HG02840 (cell line): ENCODE results near the gene CDH20.

Source experiments
- ATAC-seq: cut with Tn5 transposase; IDR thresholded peaks from one replicate; pipeline ENCODE4 v1.9.1; 2021; ENCODE audit warnings: mild to moderate bottlenecking, moderate library complexity, moderate number of reproducible peaks; ENCODE audit not compliant: unreplicated experiment, low FRiP score

CDH20 gene

DNA sequence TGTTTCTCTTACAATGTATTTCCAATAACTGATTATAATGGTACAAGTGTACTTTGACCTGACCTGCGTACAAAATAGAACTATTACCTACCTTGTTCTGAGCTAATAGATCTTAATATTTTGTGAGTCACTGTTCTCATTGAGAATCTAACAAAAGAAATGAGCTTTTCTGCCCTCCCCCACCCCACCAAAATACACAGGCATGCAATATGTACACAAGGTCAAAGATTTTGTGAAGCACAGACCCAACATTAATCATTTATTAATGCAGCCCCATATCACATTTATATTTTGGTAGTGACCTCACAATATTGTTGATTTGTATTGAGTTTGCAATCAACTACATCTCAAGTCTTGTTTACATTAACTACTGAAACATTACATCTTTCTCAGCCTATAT lies 86.5 kb downstream of the CDH20 start:
- no peak for ATAC-seq

DNA sequence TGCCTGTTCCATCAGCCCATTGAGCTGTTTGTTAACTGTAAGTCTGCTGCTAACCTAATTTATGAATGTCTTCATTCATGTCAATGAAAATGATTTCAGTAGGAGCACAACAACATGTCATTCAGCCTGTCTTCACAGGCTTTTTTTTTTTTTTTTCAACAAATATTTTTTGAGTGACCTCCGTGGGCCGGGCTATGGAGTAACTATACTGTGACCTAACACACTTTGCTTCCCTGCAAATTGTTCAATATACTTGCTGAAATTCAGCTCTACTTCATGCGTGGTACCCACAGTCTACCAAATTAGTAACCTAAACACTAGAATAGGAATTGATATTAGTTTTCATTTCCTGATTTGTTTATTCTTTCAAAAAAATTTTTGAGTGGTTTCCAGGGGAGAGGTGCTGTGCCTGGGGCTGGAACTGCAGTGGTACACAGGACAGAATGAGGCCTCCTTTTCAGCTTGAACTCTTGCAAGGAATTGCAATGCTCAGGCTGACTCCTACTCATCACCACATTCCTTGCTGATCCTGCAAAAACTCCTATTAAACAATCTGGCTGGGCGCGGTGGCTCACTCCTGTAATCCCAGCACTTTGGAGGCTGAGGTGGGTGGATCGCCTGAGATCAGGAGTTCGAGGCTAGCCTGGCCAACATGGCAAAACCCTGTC lies 87.1 kb downstream of the CDH20 start:
- ATAC-seq, result no peak

DNA sequence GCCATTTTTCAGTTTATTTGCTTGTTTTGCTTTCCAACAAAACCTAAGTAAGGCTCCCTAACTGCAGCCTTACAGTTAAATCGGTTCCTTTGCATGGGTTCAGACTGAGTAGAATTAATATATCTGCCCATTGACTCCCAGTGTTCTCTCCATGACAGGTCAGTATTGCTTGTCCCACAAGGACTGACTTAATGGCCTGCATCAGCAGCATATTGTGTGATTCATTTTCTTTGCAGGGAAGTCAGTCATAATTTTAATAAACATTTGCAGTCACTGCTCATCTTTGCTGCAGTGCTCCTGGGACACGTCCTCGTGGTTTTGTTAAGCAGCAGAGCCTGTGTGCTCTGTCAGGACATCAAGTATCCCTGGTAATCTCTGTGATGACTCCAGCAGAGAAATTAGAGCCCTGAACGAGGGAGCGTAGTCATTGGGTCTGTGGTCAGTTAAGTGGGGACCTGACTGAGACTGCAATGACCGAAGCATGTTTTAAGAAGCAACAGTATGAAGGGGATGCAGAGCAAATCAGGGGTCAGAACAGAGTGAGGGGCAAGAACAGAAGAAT lies 93.3 kb downstream of the CDH20 start:
- ATAC-seq, result no peak

DNA sequence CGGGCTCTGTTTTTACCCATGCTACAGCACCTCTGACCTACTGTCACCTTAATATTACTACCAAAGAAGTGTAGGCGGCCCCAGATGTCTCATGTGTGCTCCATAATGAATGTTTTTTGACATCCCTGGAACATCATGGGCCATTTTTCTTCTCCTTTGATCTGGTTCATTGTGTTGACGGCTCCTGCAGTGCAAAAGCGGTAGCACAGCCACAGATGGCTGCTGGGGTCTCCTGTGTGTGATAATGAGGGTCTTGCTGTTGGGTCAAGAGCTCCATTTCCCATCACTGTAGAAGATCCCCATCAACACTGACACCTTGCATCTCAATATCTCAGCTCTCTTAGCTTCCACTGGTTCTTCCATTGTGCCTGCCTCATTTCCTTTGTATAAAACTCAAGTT lies 95.0 kb downstream of the CDH20 start:
- ATAC-seq, result no peak

DNA sequence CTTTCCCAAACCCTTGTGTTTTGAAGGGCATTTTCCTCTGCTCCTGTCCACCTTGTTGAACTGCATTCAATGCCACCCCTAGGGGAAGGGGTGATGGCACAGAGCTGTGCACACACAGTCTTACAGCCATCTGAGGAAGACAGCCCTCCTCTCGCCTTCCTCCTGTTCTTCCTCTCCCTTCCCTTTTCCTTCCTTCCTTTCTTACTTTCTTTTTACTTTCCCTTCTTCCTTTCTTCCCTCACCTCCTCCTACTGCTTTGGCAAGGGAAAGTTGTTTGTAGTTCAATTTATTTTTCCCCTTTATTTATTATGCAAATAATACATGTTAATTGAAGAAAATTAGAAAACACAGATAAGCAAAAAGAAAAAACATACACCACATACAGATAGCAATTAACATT lies 99.4 kb downstream of the CDH20 start:
- ATAC-seq, result no peak

DNA sequence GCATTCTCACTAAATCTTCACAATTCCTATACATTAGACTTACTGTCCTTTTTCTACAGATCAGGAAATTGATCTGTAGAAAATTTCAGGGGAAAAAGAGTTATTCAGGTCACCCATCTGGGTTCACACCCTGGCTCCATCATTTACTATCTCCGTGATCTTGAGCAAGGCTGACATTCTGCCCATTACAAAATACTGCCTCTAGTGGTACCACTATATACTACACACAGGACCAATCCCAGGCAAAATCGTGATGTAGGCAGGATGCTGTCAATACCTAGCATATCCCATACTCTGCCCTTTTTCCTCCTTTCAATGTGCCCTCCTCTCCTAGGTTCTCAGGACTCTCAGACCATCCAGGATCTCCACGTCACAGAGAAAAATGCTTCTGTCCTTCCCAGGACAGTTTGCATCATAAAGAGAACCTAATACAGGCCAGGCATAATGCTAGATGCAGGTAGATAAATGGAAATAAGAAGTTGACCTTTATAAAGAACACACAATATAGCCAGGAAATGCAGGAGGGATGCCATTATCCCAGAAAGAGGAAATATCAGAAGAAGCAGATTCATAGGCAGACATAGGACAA lies 101.9 kb downstream of the CDH20 start:
- peak; percentile 88 for ATAC-seq

DNA sequence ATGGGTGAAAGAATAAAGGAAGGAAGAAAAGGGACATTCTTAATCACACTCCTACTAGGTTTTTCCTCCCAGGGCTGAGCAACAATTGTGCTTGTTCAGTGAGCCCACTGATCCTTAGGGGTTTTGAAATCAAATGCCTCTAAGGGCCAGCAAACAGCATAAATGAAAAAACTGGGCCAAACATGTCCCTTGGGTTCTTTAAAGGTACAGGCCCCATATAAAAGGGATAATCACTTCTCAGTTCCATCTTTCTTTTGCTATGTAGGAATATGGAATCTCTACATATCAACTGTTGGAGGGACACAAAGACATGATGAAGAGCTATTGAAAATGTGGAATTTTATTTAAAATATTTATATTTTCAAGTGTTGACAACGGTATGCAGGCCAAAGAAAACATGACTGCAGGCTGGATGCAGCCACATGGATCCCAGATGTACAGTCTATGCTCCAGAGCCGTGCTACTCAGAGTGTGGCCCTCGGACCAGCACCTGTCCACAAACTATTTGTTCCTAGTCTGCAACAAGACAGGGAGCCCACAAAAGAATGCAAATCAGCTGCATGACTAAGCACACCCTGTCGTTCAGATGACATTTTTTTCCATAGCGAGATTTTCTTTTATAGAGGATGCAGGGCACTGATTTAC lies 110.0 kb downstream of the CDH20 start:
- no peak for ATAC-seq

DNA sequence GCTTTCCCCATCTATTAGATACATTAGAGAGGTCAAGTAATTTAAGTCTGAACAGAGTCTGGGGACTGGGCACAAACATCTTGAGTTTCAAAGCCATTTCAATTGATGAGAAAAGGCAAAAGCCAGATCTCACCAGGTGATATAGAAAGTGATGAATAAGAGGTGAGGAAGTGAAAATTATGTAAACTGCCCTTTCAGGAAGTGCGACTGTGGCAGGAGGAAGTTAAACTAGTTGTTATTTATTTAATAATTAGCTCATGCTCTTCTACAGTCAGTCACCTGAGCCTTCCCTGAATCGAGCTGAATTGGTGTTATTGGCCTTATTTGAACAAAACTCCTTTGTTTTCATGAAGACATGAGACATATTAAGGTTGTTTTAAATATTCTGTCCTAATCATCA lies 115.1 kb downstream of the CDH20 start:
- peak; percentile 93 for ATAC-seq

DNA sequence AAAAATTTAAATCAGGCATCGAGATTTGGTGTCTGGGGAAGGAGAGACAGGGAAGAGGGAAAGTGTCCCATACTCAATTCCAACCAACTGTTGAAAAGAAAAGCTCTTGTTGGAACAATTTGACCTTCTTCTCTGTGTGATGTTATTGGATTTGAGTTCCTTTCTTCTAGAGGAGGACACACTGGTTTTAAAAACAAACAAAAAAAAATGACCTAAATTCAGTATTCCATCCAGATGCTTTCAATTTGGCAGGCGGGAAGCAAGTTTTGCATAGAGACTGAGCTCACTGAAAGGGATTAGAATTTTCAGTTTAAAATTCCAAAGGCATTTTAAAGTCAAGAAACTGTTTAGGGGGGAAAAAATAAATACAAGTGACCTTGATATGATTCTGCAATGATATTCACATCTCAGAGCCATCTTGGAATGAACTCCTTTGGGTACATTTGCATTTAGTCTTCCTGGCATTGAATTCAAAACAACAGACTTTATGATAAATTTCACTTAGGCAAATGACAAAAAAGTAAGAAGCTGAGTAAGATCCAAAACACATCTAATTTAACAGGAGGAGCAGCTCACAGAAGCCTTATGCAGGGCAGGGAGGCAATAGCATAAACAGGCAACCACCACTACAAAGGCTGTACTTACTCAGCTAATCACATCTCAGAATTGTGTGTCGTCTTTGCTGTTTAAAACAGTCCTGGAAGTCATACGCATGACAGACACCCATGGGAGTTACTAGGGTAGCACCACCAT lies 126.8 kb downstream of the CDH20 start:
- ATAC-seq, result no peak

DNA sequence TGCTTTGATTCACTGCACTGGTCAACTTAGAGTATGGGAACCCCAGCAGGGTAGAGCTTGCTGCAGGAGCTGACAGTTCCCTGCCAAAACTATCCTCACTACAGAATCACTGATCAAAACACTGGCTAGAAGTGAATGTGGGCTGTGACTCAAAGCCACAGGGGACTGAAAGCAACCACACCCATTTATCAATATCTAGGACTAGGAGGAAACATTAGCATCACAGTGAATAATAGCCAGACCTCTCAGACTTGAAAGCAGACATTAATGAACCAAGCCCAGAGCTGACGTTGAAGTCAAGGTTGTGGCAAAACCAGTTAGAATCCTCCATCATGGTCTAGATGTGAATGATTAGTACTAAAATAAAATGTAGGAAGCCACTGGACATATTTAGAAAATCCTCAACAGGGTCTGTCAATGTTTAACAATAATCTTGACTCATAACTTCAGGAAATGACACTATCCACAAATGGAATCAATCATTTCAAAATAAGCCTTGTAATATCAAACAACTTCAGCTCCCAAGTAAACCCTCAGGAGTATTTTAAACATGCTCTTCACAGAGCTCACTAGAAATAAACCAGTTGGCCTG lies 131.4 kb downstream of the CDH20 start:
- no peak for ATAC-seq

DNA sequence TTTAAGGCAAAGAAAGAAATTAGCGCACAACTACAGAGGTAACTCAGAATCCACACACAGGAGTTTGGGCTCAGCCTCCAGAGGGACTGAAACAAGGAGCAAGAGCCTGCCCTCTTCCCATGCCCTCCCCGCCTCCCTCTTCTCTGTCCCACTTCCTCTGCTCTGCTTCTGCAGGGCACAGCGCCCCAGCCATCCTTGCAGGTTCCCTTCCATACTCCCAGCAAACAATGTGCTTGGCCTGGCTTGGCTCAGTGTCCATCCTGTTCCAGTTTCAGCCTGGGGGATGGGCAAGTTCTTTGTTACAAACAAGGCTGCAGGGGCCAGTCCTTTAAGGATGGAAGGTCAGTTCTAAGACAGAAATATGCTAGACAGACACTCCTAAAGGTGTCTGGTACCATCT lies 133.5 kb downstream of the CDH20 start:
- ATAC-seq, result no peak

DNA sequence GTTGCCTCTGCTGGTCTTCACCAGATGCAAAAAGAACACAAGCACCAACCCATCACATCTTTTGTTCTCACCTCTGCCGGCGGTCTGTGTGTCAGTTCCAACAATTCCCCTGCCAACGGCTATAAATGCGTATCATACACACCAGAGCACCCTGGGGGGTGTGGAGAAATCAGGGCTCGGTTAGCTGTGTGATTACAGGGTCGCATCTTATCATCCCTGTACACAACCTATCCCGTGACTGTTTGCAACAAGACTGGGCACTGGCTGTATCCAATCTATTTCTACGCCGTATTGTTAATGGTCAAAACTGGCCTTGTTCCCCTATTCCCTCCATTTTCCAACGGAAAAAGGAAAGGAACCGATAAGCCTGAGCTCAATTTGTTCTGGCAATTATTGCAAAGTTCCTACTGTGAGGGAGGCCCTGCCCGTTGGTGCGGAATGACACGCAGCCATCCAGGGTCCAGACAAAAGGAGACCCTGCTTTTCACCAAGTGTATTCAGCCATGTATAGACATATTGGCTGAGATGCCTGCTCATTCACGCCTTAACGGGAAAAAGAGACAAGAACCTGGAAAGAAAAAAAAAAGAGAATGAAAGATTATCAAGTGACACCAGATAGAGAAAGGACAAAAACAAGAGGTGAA lies 136.9 kb downstream of the CDH20 start:
- ATAC-seq, result no peak

DNA sequence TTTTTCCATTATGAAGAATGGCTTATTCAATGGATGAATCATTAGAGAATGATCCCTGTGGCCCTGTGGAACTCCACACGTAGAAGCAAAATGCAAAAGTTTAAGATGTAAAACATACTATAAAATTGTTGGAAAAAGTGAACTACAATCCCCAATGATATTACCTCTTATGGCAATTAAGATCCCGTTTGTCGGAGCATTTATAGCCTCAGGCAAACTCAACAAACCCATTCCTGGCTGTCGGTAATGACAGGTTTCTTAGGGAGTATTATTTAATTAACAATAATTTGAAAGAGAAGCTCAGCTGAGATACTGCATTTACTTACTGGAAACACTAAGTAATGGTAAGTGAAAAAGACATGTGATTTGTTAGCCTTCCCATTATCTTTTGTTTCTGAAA lies 138.3 kb downstream of the CDH20 start:
- no peak for ATAC-seq

DNA sequence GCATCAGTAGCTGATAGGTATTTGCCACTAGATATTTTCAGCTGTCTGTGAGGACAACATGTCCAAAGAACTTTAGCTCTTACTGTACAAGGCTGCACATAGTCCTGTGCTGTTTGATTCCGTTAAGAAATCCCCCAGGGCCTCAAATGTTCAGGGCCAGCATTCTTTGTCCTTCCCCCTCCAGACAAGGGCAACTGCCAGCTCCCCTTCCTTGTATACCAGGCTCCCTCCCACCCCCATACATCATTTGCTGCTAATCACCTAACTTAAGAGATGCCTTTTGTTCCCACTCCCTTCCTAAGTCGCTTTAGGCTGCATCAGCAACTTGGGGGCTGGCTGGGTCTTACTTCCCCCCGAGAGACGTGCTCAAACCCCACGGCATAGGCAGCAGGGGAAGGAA lies 138.7 kb downstream of the CDH20 start:
- ATAC-seq, result no peak

DNA sequence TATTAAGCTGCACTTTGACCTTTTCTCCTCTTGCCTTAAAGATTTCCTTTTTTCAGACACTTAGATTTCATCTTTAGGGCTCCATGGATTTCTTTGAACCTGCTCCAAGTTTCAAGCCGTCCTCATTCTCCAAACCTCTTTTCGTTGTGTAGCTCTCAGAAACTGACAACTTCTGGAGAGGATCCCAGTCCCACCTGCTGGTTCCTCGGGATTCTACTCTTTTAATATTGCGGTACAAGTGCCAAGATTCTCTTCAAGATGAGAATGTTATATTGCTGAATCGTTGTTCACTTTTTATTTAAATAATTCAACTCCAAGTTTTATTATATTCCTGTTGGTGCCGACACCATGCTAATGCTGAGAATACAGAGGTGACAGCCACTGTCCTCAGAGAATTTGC lies 141.1 kb downstream of the CDH20 start:
- no peak for ATAC-seq

DNA sequence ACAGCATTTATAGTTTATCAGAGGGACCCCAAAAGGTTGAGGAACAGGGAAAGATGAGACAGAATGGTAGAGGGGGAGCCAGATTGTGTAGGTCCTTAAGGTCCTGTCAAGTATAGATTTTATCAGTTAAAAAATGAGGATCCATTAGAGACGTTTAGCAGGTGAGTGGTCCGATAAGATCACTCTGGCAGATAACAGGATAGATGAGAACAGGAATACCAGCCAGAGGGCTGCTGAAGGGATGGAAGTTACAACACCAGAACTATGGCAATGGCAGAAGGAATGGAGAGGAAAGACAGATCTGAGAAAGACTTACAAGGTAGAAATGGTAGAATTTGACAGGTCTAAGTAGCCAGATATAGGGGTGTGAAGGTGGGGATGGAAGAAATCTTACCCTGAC lies 141.7 kb downstream of the CDH20 start:
- ATAC-seq, result no peak

DNA sequence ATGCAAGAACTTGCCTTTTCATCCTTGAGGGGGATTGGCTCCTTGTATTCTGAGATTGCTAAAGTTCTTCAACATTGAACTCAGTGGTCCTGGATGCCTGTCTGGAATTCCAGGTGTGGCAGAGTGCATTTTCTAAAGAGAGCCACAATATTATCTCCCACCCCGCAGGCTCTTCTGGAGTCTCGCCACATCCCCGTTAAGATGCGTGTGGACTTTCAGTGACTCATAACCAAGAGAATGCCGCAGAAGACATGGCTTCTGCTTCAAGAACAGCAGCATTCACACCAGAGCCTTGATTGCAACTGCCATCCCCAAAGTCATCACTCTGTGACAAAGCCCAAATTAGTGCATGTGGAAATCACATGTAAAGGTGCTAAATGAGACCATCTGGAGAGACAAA lies 142.7 kb downstream of the CDH20 start:
- ATAC-seq, result no peak

DNA sequence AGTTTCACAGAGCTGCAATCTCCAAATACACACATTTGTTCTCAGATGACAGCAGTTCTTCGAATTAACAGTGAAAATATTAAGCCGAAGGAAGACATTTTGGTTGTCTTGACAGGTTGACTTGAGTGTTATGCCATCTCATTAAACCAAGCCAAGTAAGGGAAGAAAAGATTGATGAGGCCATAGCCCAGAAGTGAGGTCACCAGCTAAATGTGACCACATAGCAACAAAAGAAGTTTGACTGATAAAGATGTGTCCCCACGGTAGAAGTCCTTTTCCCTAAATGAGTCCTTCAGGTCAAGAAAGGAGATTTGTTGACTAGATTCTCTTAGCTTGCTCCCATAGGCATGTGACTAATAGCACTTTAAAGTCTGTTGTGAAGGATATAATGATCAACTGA lies 156.1 kb downstream of the CDH20 start:
- ATAC-seq, result no peak

DNA sequence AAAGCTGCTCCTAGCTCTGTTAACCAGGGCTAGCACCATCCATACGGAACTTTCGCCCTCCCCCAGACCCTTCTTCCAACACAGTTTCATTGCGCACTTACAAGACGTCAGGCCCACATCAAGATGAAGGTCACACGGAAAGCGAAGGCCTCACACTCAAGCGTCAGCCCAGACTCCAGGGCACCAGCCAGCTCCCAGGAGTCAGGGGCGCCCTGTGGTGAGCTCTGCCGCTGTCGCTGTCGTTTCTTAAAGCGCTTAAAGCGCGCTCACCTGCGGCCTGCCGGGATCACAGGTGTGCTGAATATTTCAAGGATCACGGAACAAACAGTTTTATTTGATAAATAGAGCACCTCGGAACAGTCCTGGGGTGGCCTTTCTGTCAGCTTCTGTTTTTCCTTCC lies 163.1 kb downstream of the CDH20 start:
- ATAC-seq, result no peak

DNA sequence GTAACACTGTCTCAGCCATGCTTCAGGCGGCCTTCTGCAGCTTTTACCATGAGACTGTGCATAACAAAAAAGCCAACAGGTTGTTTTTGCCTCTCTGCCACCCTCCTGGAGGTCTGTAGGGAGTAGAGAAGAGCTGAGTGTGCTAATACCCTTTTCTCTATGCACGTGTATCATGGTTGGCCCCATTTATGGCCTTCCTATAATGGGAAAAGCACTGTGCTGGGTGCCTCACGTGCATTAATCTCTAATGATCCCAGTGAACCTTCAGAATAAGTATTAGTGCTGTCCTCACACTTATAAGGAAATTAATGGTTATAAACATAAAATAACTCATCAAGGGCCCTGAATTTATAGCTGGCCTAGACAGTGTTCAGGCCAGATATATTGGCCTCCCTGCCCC lies 164.2 kb downstream of the CDH20 start:
- no peak for ATAC-seq
